Tibial nerve (tissue), 4 donors: Measurements from ENCODE around the gene APOBEC3H. TPM values are rescaled to one million over a fixed set of nuclear protein-coding genes. Genes with fewer than 3 reads are reported as not detected.

Source experiments
- DNase-seq, 2 donors: peaks; one replicate each; pipeline ENCODE4 v3.0.0-alpha.2; 2019; ENCODE audit warnings: low spot score in 2 of 2
- H3K27ac ChIP-seq, 4 donors: fragments of 200-600 bp; sonication (generic) in 3 of 4; one replicate each; pipeline ENCODE4 v1.5.1; 2017 to 2019; ENCODE audit warnings: mild to moderate bottlenecking in 1 of 4
- H3K27me3 ChIP-seq, 2 donors: fragments of 200-600 bp; sonication (generic) in 1 of 2; one replicate each; pipeline versions ENCODE4 v1.5.1 to v1.6.0; 2017 to 2019
- H3K36me3 ChIP-seq, 3 donors: fragments of 200-600 bp; sonication (generic); one replicate each; pipeline ENCODE4 v1.5.1; 2018 to 2019
- H3K4me1 ChIP-seq, 4 donors: fragments of 200-600 bp; sonication (generic) in 3 of 4; one replicate each; pipeline ENCODE4 v1.5.1; 2017 to 2019
- H3K4me3 ChIP-seq, 4 donors: fragments of 200-600 bp; sonication (generic) in 3 of 4; one replicate each; pipeline ENCODE4 v1.5.1; 2017 to 2019; ENCODE audit warnings: mild to moderate bottlenecking in 1 of 4, moderate library complexity in 1 of 4
- H3K9me3 ChIP-seq, 4 donors: fragments of 200-600 bp; sonication (generic) in 3 of 4; one replicate each; pipeline ENCODE4 v1.5.1; 2017 to 2019
- CTCF ChIP-seq, 5 experiments: fragments of 200-600 bp in 3 of 5; fragments of 450-650 bp in 2 of 5; sonication (generic) in 3 of 5; IDR thresholded peaks; one replicate each; pipeline ENCODE4 v1.5.1; 2016 to 2019; ENCODE audit warnings: antibody characterized with exemption in 5 of 5, mild to moderate bottlenecking in 3 of 5, moderate library complexity in 2 of 5
- EP300 ChIP-seq, 2 donors: sonication (generic); formaldehyde crosslinking; IDR thresholded peaks; one replicate each; pipeline ENCODE4 v1.6.1; 2017; ENCODE audit warnings: antibody characterized with exemption in 2 of 2, mild to moderate bottlenecking in 1 of 2
- POLR2A ChIP-seq, 2 donors: fragments of 450-650 bp; IDR thresholded peaks; one replicate each; pipeline ENCODE4 v1.6.1; 2017; ENCODE audit warnings: antibody characterized with exemption in 2 of 2, mild to moderate bottlenecking in 2 of 2, moderate library complexity in 2 of 2
- WGBS, 2 donors: methylation state at CpG; one replicate each; pipeline ENCODE4 v1.1.5; 2018; 5-methylcytosine and 5-hydroxymethylcytosine counted together
- total RNA-seq, 4 donors: library from RNA; depleted of rRNA; stranded (reverse); fragments of >200 nt; gene quantifications; one replicate each; pipeline ENCODE4 v1.1.0, GENCODE V29; 2016

APOBEC3H gene
- total RNA-seq, 4 donors from 2014 or later: 1.1 TPM; not detected in 3

GRCh38 chr22:39098026-39098425, 982 bp downstream of the APOBEC3H start:
- peaks cover 0 to 35% (median 21%) of the 10 kb centered on the region in 4 donors for H3K4me1 ChIP-seq
- TF ChIP-seq POLR2A (IDR thresholded peaks at IDR 0.05): no peak
- no peak for TF ChIP-seq CTCF (IDR thresholded peaks at IDR 0.05)
- TF ChIP-seq EP300 (IDR thresholded peaks at IDR 0.05): no peak
- no peaks in the 10 kb centered on the region for H3K36me3 ChIP-seq
- H3K9me3 ChIP-seq: no peaks in the 10 kb centered on the region
- 71% methylated on average over 6 of the region's 6 CpGs for WGBS, 2 donors
- DNase-seq: no peak
- H3K27ac ChIP-seq: peak overlapping the region in 3 of 4 donors; percentile 62 to 86 (median 66)
- no peaks in the 10 kb centered on the region for H3K27me3 ChIP-seq
- H3K4me3 ChIP-seq: no peak overlapping the region

GRCh38 chr22:39098576-39098975, 1.5 kb downstream of the APOBEC3H start:
- DNase-seq: no peak
- H3K4me1 ChIP-seq: peaks cover 0 to 35% (median 21%) of the 10 kb centered on the region in 4 donors
- H3K27me3 ChIP-seq: no peaks in the 10 kb centered on the region
- 81 to 86% methylated on average over 8 of the region's 8 CpGs for WGBS, 2 donors
- no peaks in the 10 kb centered on the region for H3K9me3 ChIP-seq
- peak overlapping the region in 1 of 4 donors; percentile 62 for H3K27ac ChIP-seq
- no peak overlapping the region for H3K4me3 ChIP-seq
- no peaks in the 10 kb centered on the region for H3K36me3 ChIP-seq
- TF ChIP-seq CTCF (IDR thresholded peaks at IDR 0.05) (no peak), POLR2A (IDR thresholded peaks at IDR 0.05) (no peak), EP300 (IDR thresholded peaks at IDR 0.05) (no peak)

GRCh38 chr22:39101226-39101625, 4.2 kb downstream of the APOBEC3H start:
- no peak for TF ChIP-seq EP300 (IDR thresholded peaks at IDR 0.05)
- TF ChIP-seq POLR2A (IDR thresholded peaks at IDR 0.05): no peak
- TF ChIP-seq CTCF (IDR thresholded peaks at IDR 0.05): no peak
- Histone ChIP-seq H3K9me3 (no peaks in the 10 kb centered on the region), H3K27me3 (no peaks in the 10 kb centered on the region), H3K4me1 (peaks cover 0 to 33% (median 21%) of the 10 kb centered on the region in 4 donors), H3K4me3 (no peak overlapping the region), H3K27ac (no peak overlapping the region), H3K36me3 (no peaks in the 10 kb centered on the region)
- DNase-seq: no peak
- WGBS, 2 donors: 74 to 76% methylated on average over 10 to 13 of the region's 13 CpGs

GRCh38 chr22:39103431-39103830, 6.4 kb downstream of the APOBEC3H start:
- Histone ChIP-seq H3K36me3 (no peaks in the 10 kb centered on the region), H3K27ac (no peak overlapping the region), H3K4me3 (no peak overlapping the region), H3K9me3 (no peaks in the 10 kb centered on the region), H3K27me3 (no peaks in the 10 kb centered on the region), H3K4me1 (peaks cover 0 to 17% (median 5%) of the 10 kb centered on the region in 4 donors)
- DNase-seq: no peak
- TF ChIP-seq POLR2A (IDR thresholded peaks at IDR 0.05): no peak
- TF ChIP-seq CTCF (IDR thresholded peaks at IDR 0.05): no peak
- no peak for TF ChIP-seq EP300 (IDR thresholded peaks at IDR 0.05)
- 78 to 80% methylated on average over 2 of the region's 2 CpGs for WGBS, 2 donors

- H3K36me3 ChIP-seq: no peaks in the 10 kb centered on the region
- H3K4me1 ChIP-seq: no peaks in the 10 kb centered on the region
- WGBS, 2 donors: 49 to 58% methylated on average over 2 of the region's 2 CpGs
- no peaks in the 10 kb centered on the region for H3K9me3 ChIP-seq
- H3K27me3 ChIP-seq: no peaks in the 10 kb centered on the region
- DNase-seq: no peak
- H3K4me3 ChIP-seq: no peak overlapping the region
- TF ChIP-seq CTCF (IDR thresholded peaks at IDR 0.05): no peak
- no peak for TF ChIP-seq EP300 (IDR thresholded peaks at IDR 0.05)
- no peak for TF ChIP-seq POLR2A (IDR thresholded peaks at IDR 0.05)
- H3K27ac ChIP-seq: no peak overlapping the region
Observed at GRCh38 chr22:39106326-39106725, 9.3 kb downstream of the APOBEC3H start.
